Panc1 (cell line): ENCODE measurements around the gene DNAL4.

ENCODE experiments used
- CTCF ChIP-seq: fragments of 450-650 bp; IDR thresholded peaks from 2 replicates; pipeline ENCODE4 v1.5.1; 2017; ENCODE audit warnings: mild to moderate bottlenecking
- POLR2AphosphoS5 ChIP-seq: IDR thresholded peaks from 2 replicates; pipeline ENCODE4 v1.6.1; 2012; ENCODE audit warnings: mild to moderate bottlenecking, low read depth, low read length, moderate library complexity
- REST ChIP-seq, 2 experiments: IDR thresholded peaks; 2 replicates each; pipeline ENCODE4 v1.6.1; 2011 to 2012; ENCODE audit warnings: low read depth in 2 of 2, control low read depth in 1 of 2, low read length in 1 of 2, mild to moderate bottlenecking in 1 of 2, moderate library complexity in 1 of 2; ENCODE audit not compliant: insufficient read depth in 1 of 2
- SIN3A ChIP-seq: IDR thresholded peaks from 2 replicates; pipeline ENCODE4 v1.6.1; 2012; ENCODE audit warnings: low read depth, mild to moderate bottlenecking, low read length, moderate library complexity, borderline replicate concordance; ENCODE audit not compliant: insufficient read depth

GRCh38 chr22:38782402-38783094, 11.4 kb downstream of the DNAL4 start:
- no peak for TF ChIP-seq CTCF
- TF ChIP-seq POLR2AphosphoS5: no peak
- TF ChIP-seq SIN3A: no peak
- no peak for TF ChIP-seq REST (IDR thresholded peaks at IDR 0.05; ENCODE audit: insufficient read depth in 1 of 2, low read depth in 2 of 2, low read length in 1 of 2)
